Common myeloid progenitor, CD34-positive (primary cell): ENCODE results near the gene CAMK1.

ENCODE experiments used
- CTCF ChIA-PET: fragments of 350-600 bp; sonication (Branson Sonifier 250); formaldehyde crosslinking; loops from one replicate; lab custom pipeline; 2021; ENCODE audit warnings: antibody characterized with exemption; lab: Charles Lee
- POLR2A ChIA-PET: fragments of 350-600 bp; sonication (Branson Sonifier 250); formaldehyde crosslinking; loops from one replicate; lab custom pipeline; 2021; ENCODE audit warnings: antibody characterized with exemption; lab: Charles Lee
- DNase-seq, 3 donors: peaks; one replicate each; pipeline versions ENCODE4 v3.0.0 to v3.0.0-alpha.2; 2013
- H3K27ac ChIP-seq, 2 experiments: 1 replicate in 1 of 2; 2 replicates in 1 of 2; pipeline ENCODE4 v1.7.0; 2013; ENCODE audit warnings: inconsistent platforms in 2 of 2, low read length in 2 of 2, mild to moderate bottlenecking in 2 of 2, low read depth in 1 of 2, moderate library complexity in 1 of 2; ENCODE audit not compliant: severe bottlenecking in 2 of 2, insufficient read depth in 1 of 2, poor library complexity in 1 of 2
- H3K27me3 ChIP-seq, 5 experiments: replicated peaks in 2 of 5; 1 replicate in 3 of 5; 2 replicates in 2 of 5; pipeline versions ENCODE4 v1.6.1 to v1.7.0; 2013; ENCODE audit warnings: low read length in 4 of 5, mild to moderate bottlenecking in 2 of 5, moderate library complexity in 2 of 5, inconsistent platforms in 1 of 5; ENCODE audit not compliant: insufficient read depth in 5 of 5, control insufficient read depth in 4 of 5
- H3K36me3 ChIP-seq, 4 experiments: 1 replicate in 2 of 4; 2 replicates in 2 of 4; pipeline versions ENCODE4 v1.6.1 to v1.7.0; 2013; ENCODE audit warnings: low read length in 3 of 4, control low read depth in 1 of 4, mild to moderate bottlenecking in 1 of 4; ENCODE audit not compliant: control insufficient read depth in 4 of 4, insufficient read depth in 4 of 4
- H3K4me1 ChIP-seq, 4 experiments: 1 replicate in 3 of 4; 2 replicates in 1 of 4; pipeline versions ENCODE4 v1.6.1 to v1.7.1; 2013; ENCODE audit warnings: low read length in 3 of 4, mild to moderate bottlenecking in 3 of 4, control low read depth in 1 of 4, inconsistent platforms in 1 of 4, moderate library complexity in 1 of 4; ENCODE audit not compliant: control insufficient read depth in 4 of 4, insufficient read depth in 4 of 4; ENCODE audit errors: control extremely low read depth in 1 of 4
- H3K4me3 ChIP-seq, 7 experiments: 1 replicate in 4 of 7; 2 replicates in 3 of 7; pipeline versions ENCODE4 v1.5.1 to v1.7.0; 2013; ENCODE audit warnings: mild to moderate bottlenecking in 7 of 7, low read length in 6 of 7, moderate library complexity in 6 of 7, inconsistent platforms in 2 of 7, low read depth in 2 of 7, control low read depth in 1 of 7; ENCODE audit not compliant: insufficient read depth in 4 of 7, control insufficient read depth in 1 of 7; ENCODE audit errors: extremely low read depth in 1 of 7
- H3K9me3 ChIP-seq, 5 experiments: 1 replicate in 4 of 5; 2 replicates in 1 of 5; pipeline versions ENCODE4 v1.6.1 to v1.7.1; 2013; ENCODE audit warnings: low read length in 4 of 5, mild to moderate bottlenecking in 2 of 5, inconsistent platforms in 1 of 5, low read depth in 1 of 5, moderate library complexity in 1 of 5; ENCODE audit not compliant: control insufficient read depth in 4 of 5, insufficient read depth in 2 of 5; ENCODE audit errors: control extremely low read depth in 1 of 5
- WGBS: methylation state at CpG from one replicate; pipeline ENCODE4 v1.1.5; 2013; ENCODE audit not compliant: insufficient coverage; 5-methylcytosine and 5-hydroxymethylcytosine counted together

The CAMK1 gene

DNA sequence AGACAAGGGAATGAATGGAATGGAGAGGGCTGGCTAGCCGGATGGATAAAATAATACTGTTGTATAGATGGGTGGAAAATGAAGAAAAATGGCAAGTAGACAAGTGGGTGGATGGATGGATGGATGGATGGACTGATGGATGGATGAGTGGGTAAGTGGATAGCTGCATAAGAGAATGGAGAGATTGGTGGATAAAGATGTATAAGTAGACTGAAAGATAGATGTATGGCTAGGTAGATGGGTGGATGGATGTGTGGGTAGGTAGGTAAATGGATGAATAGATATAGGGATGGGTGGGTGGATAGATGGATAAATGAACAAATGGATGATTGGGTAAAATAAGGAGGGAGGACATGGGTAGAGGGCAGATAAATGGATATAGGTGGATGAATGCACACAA lies 52.2 kb downstream of the CAMK1 start:
- ChIA-PET POLR2A (no interaction called here), CTCF (interaction anchor here (0.8 to 8.9 kb wide), 3 partner anchors 12 to 91 kb away, joined by 3 to 107 read pairs (median 3); partner anchors contain the start of gene BRPF1)
- H3K36me3 ChIP-seq, result no peaks in the 10 kb centered on the region
- H3K4me3 ChIP-seq, result no peak overlapping the region
- no peak overlapping the region for H3K27ac ChIP-seq
- no peaks in the 10 kb centered on the region for H3K9me3 ChIP-seq
- no peak for DNase-seq
- H3K27me3 ChIP-seq, result no peaks in the 10 kb centered on the region
- 94% methylated on average over 1 of the region's 1 CpG for WGBS
- peaks cover 2 to 21% (median 16%) of the 10 kb centered on the region in 4 experiments for H3K4me1 ChIP-seq

DNA sequence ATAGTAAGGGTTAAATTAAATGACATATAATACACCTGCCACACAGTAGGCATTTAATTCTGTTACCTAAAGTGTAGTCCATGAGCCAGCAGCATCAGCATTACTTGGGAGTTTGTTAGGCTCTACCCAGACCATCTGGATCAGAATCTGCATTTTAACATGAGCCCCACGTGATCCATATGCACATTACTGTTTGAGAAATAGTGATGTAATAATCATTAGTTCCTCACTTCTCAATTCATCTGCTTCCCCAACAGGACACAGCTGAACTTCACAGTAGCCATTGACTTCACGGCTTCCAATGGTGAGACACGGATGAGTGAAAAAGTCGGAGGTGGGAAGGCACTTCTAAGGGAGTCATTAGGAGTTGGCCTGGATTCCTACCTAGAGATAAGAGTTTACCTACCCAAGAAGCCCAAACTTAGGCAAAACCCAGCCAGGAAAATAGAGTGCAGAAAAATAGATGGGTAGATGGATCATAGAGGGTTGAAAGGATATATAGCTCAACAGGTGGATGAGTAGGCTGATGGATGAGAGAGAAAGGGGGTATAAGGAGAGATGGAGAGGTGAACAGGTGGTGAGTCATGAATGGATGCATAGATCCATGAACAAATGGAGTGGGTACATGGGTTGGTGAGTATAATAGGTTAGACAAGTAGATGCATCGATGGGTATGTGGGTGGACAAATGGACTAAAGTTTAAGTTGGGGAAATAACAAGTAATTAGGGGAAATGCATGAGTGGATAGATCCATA lies 52.8 kb downstream of the CAMK1 start:
- peaks cover 2 to 21% (median 16%) of the 10 kb centered on the region in 4 experiments for H3K4me1 ChIP-seq
- no peak overlapping the region for H3K4me3 ChIP-seq
- no peak for DNase-seq
- ChIA-PET CTCF (interaction anchor here (0.8 to 8.9 kb wide), 3 partner anchors 13 to 92 kb away, joined by 3 to 107 read pairs (median 3); partner anchors contain the start of gene BRPF1), POLR2A (no interaction called here)
- no peaks in the 10 kb centered on the region for H3K27me3 ChIP-seq
- no peaks in the 10 kb centered on the region for H3K9me3 ChIP-seq
- WGBS, result 100% methylated on average over 4 of the region's 5 CpGs
- no peaks in the 10 kb centered on the region for H3K36me3 ChIP-seq
- H3K27ac ChIP-seq, result no peak overlapping the region

DNA sequence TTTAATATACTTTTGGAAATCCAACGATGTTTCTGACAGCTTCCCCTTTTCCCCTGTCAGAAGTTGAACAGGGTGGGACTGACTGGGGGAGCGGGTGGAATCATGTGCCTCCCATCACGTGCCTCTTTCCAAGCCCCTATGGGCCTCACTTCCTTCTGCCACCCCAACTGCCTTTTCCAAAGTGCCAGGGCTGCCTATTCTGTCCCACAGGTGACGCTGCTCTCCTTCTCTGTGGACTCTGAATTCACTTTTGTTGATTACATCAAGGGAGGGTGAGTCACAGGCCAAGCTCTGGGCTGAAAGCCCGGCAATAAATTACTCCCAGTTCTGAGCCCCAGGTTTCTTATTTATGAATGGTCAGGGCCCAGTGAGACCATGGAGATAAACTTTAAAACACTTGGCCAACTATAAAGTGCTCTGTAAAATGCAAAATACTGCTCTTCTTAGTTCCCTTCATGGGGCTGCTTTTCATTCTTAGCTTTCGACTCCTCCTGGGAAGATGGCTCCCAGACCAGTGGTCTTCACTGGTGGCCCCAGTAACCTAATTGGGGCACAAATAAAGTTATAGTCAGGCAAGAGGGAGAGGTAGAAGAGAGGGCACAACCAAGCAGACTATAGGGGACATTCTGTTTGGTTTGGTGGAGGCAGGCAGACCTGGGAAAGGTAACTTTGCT lies 53.8 kb downstream of the CAMK1 start:
- H3K4me1 ChIP-seq, result peaks cover 2 to 17% (median 15%) of the 10 kb centered on the region in 4 experiments
- ChIA-PET POLR2A (interaction anchor here (0.6 to 1.2 kb wide), 3 partner anchors 8 to 15 kb away, joined by 3 to 5 read pairs (median 4); no protein-coding TSS in a partner anchor), CTCF (interaction anchor here (0.6 to 8.9 kb wide), 17 partner anchors 8 to 342 kb away, joined by 3 to 107 read pairs (median 3); partner anchors contain the start of genes BRPF1, CPNE9 and OGG1)
- H3K36me3 ChIP-seq, result no peaks in the 10 kb centered on the region
- peak overlapping the region; percentile 23 to 56 for H3K27ac ChIP-seq
- H3K27me3 ChIP-seq, result no peaks in the 10 kb centered on the region
- DNase-seq, result peak; percentile 89 to 92 (median 91)
- no peaks in the 10 kb centered on the region for H3K9me3 ChIP-seq
- no peak overlapping the region for H3K4me3 ChIP-seq
- WGBS, result 22% methylated on average over 5 of the region's 6 CpGs

GRCh38 chr3:9715136-9715535 lies 54.6 kb downstream of the CAMK1 start:
- H3K36me3 ChIP-seq, result no peaks in the 10 kb centered on the region
- WGBS, result 35% methylated on average over 3 of the region's 4 CpGs
- peak in 2 of 3 donors; percentile 23 to 34 for DNase-seq
- POLR2A ChIA-PET, result interaction anchor here (1.2 kb wide), 1 partner anchor 16 kb away, joined by 5 read pairs; no protein-coding TSS in a partner anchor
- H3K4me1 ChIP-seq, result peaks cover 2 to 17% (median 15%) of the 10 kb centered on the region in 4 experiments
- CTCF ChIA-PET, result interaction anchor here (0.7 to 8.9 kb wide), 13 partner anchors 8 to 272 kb away, joined by 3 to 107 read pairs (median 3); partner anchors contain the start of genes BRPF1, CPNE9 and OGG1
- H3K27ac ChIP-seq, result peak overlapping the region in 1 of 2 experiments; percentile 49
- peak overlapping the region in 3 of 7 experiments; percentile 0 to 16 (median 14) for H3K4me3 ChIP-seq
- H3K27me3 ChIP-seq, result no peaks in the 10 kb centered on the region
- H3K9me3 ChIP-seq, result no peaks in the 10 kb centered on the region

DNA sequence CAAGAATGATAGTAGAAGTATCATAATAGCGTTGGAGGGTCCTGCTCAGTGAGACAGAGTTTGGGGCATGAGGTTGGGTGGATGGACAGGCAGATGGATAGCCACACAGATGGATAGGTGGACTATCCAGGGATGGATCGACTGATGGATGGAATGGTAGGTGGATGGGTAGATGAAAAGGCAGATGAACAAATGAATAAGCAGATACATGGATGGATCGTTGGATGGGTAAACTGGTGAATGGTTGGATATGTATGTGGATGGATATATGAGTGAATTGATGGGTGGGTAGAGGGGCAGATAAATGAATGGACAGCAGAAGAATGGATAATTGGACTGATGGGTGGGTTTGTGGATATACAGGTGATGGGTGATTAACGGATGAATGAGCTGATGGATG lies 56.6 kb downstream of the CAMK1 start:
- no peak overlapping the region for H3K4me3 ChIP-seq
- no peaks in the 10 kb centered on the region for H3K9me3 ChIP-seq
- no peak overlapping the region for H3K27ac ChIP-seq
- DNase-seq, result no peak
- no peaks in the 10 kb centered on the region for H3K27me3 ChIP-seq
- peaks cover 2 to 17% (median 15%) of the 10 kb centered on the region in 4 experiments for H3K4me1 ChIP-seq
- POLR2A ChIA-PET, result no interaction called here
- CTCF ChIA-PET, result interaction anchor here (1.5 to 2.4 kb wide), 2 partner anchors 14 to 355 kb away, joined by 3 to 8 read pairs; no protein-coding TSS in a partner anchor
- WGBS, result 95% methylated on average over 4 of the region's 4 CpGs
- H3K36me3 ChIP-seq, result no peaks in the 10 kb centered on the region

DNA sequence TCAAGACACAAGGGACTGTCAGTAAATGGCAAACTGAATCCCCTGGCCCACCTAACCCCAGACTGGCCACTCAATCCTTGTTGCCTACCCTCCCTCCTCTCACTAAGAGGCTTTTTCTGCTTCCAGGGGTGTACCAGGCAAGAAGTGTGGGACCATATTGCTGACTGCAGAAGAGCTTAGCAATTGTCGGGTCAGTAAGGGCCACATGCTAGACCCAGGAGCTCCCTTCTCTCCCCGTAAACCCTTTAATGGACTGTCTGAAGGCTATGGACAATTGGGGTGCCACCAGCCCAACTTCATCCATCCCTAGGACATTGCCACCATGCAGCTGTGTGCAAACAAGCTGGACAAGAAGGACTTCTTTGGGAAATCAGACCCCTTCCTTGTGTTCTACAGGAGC lies 57.3 kb downstream of the CAMK1 start:
- ChIA-PET CTCF (interaction anchor here (1.1 to 2.4 kb wide), 5 partner anchors 8 to 356 kb away, joined by 3 to 8 read pairs (median 4); no protein-coding TSS in a partner anchor), POLR2A (no interaction called here)
- Histone ChIP-seq H3K27me3 (no peaks in the 10 kb centered on the region), H3K9me3 (no peaks in the 10 kb centered on the region), H3K4me1 (peaks cover 2 to 17% (median 15%) of the 10 kb centered on the region in 4 experiments), H3K27ac (no peak overlapping the region), H3K36me3 (no peaks in the 10 kb centered on the region), H3K4me3 (no peak overlapping the region)
- 96% methylated on average over 2 of the region's 2 CpGs for WGBS
- no peak for DNase-seq
